Testis (tissue), 2 donors: ENCODE measurements around the gene ADAMTS14.

Experiments used
- POLR2A ChIP-seq: fragments of 450-650 bp; IDR thresholded peaks from one replicate; pipeline ENCODE4 v1.6.1; 2017; ENCODE audit warnings: antibody characterized with exemption, mild to moderate bottlenecking, moderate library complexity
- TF ChIP-seq, protein P1 (sequence below), 3 experiments: fragments of 450-650 bp in 2 of 3; fragments of 200-600 bp in 1 of 3; sonication (generic) in 1 of 3; IDR thresholded peaks; one replicate each; pipeline ENCODE4 v1.5.1; 2016 to 2019; ENCODE audit warnings: antibody characterized with exemption in 3 of 3, mild to moderate bottlenecking in 2 of 3, moderate library complexity in 1 of 3

GRCh38 chr10:70772627-70773026 is 100.3 kb downstream of the ADAMTS14 start:
- TF ChIP-seq POLR2A = no peak
- TF ChIP-seq, protein P1, sequence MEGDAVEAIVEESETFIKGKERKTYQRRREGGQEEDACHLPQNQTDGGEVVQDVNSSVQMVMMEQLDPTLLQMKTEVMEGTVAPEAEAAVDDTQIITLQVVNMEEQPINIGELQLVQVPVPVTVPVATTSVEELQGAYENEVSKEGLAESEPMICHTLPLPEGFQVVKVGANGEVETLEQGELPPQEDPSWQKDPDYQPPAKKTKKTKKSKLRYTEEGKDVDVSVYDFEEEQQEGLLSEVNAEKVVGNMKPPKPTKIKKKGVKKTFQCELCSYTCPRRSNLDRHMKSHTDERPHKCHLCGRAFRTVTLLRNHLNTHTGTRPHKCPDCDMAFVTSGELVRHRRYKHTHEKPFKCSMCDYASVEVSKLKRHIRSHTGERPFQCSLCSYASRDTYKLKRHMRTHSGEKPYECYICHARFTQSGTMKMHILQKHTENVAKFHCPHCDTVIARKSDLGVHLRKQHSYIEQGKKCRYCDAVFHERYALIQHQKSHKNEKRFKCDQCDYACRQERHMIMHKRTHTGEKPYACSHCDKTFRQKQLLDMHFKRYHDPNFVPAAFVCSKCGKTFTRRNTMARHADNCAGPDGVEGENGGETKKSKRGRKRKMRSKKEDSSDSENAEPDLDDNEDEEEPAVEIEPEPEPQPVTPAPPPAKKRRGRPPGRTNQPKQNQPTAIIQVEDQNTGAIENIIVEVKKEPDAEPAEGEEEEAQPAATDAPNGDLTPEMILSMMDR (IDR thresholded peaks at IDR 0.05) = no peak
